ENCODE results near the gene RCAN3.

Gene RCAN3

DNA sequence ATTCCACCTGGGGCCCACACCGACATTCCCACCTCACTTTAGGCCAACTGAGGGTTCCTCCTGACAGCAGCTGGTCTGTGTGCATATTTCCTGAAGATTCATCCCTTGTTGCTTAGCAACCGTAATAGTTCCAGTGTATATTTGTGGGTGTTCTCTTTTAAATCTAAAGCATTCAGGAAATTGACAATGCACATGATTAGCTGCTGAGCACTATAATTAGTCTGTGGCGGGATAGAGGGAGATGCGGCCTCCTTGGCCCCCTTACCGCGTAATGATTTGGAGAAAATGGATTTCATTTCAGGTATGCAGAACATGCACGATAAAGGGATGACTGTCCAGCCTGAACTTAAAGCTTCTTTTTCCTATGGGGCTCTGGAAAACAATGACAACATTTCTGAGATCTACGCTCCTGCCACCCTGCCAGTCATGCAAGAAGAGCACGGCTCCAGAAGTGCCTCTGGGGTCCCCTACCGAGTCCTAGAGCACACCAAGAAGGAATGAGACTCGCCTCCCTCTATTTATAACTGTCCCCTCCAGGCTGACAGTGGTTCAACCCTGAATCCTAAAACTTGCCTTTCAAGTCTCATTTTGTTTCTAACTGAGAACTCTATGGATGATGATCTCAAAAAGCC, 33.8 kb upstream of the RCAN3 start:
- H3K27ac ChIP-seq = no peak overlapping the region
- H3K4me2 ChIP-seq = no peak overlapping the region
- no peak overlapping the region for H3K4me3 ChIP-seq
- H3K9me3 ChIP-seq = no peaks in the 10 kb centered on the region
- TF ChIP-seq Cebpa-rat (IDR thresholded peaks at IDR 0.05) = no peak
- H3K9ac ChIP-seq = no peak overlapping the region
- no peaks in the 10 kb centered on the region for H4K20me1 ChIP-seq
- no peaks in the 10 kb centered on the region for H3K27me3 ChIP-seq
- H3K36me3 ChIP-seq = peaks cover 16% of the 10 kb centered on the region
- H3K4me1 ChIP-seq = peaks cover 6% of the 10 kb centered on the region

DNA sequence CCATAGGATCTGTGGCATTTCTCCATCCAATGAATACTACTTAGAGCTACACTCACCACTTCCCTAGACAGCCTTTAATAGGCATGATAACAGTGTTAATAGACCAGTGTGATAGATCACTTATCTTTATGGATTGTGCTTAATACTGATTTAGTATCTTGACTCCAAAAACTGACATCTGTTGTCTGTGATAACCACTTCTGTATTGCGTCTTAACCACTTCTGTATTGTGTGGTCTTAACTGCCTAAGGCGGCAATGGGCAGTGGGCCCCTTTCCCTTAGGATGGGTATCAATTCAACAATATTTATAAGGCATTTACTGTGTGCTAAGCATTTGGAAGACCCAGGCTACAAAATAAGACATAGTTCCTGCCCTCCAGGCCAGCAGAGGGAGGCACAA, 32.0 kb upstream of the RCAN3 start:
- H3K27me3 ChIP-seq = no peaks in the 10 kb centered on the region
- H3K9ac ChIP-seq = no peak overlapping the region
- H3K4me1 ChIP-seq = peaks cover 10% of the 10 kb centered on the region
- no peak overlapping the region for H3K27ac ChIP-seq
- no peak overlapping the region for H3K4me3 ChIP-seq
- no peak for TF ChIP-seq Cebpa-rat (IDR thresholded peaks at IDR 0.05)
- H3K36me3 ChIP-seq = peaks cover 12% of the 10 kb centered on the region
- no peak overlapping the region for H3K4me2 ChIP-seq
- no peaks in the 10 kb centered on the region for H3K9me3 ChIP-seq
- H4K20me1 ChIP-seq = no peaks in the 10 kb centered on the region

DNA sequence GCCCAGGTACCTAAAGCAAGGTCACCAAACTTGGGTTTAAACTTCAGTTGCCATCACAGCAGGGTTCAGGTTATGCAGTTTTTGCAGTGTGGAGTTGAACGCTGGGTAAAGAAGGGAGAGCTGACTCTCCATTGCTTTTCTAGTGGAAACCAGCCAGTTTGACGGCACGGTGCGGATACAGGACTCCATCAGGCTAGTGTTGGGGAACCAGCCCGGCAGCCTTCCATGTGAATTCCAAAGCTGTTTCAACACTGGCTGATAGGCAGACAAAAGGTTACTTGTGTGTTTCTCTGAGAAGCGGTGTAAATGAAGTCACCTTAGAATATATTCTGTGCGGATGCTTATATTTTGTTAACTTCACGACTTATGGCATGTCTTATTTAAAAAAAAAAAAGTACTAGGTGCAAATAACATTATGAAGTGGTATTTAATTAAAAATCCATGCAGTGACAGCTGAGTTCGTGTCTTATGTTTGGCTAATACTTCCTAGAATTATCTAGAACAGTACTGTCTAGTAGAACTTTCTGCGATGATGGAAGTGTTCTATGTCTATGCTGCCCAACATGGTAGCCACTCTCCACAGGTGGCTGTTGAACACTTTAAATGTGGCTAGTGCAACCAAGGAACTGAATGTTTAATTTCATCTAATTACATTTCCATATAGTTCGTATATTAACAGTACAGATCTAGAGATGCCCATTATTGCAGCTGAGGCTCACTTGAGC, 29.9 kb upstream of the RCAN3 start:
- TF ChIP-seq Cebpa-rat (IDR thresholded peaks at IDR 0.05) = no peak
- Histone ChIP-seq H3K4me1 (peaks cover 17% of the 10 kb centered on the region), H3K36me3 (no peaks in the 10 kb centered on the region), H3K4me2 (no peak overlapping the region), H3K4me3 (no peak overlapping the region), H4K20me1 (no peaks in the 10 kb centered on the region), H3K9me3 (no peaks in the 10 kb centered on the region), H3K9ac (no peak overlapping the region), H3K27me3 (no peaks in the 10 kb centered on the region), H3K27ac (no peak overlapping the region)

DNA sequence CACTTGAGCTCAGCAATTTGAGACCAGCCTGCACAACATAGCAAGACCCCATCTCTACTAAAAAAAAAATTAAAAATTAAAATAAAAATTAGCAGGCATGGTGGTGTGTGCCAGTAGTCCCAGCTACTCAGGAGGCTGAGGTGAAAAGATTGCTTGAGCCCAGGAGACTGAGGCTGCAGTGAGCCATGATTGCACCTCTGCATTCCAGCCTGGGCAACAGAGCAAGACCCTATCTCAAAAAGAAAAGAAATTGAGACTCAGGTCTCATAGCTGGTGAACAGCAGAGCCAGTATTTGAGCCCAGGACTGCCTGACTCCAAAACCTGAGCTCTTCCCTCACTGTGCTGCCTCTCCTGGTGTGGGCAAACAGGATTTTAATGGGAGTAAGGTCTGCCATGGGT, 28.4 kb upstream of the RCAN3 start:
- no peaks in the 10 kb centered on the region for H4K20me1 ChIP-seq
- H3K4me2 ChIP-seq = no peak overlapping the region
- no peak for TF ChIP-seq Cebpa-rat (IDR thresholded peaks at IDR 0.05)
- H3K9ac ChIP-seq = no peak overlapping the region
- no peaks in the 10 kb centered on the region for H3K27me3 ChIP-seq
- H3K4me1 ChIP-seq = peaks cover 11% of the 10 kb centered on the region
- H3K27ac ChIP-seq = no peak overlapping the region
- H3K4me3 ChIP-seq = no peak overlapping the region
- no peaks in the 10 kb centered on the region for H3K9me3 ChIP-seq
- no peaks in the 10 kb centered on the region for H3K36me3 ChIP-seq

DNA sequence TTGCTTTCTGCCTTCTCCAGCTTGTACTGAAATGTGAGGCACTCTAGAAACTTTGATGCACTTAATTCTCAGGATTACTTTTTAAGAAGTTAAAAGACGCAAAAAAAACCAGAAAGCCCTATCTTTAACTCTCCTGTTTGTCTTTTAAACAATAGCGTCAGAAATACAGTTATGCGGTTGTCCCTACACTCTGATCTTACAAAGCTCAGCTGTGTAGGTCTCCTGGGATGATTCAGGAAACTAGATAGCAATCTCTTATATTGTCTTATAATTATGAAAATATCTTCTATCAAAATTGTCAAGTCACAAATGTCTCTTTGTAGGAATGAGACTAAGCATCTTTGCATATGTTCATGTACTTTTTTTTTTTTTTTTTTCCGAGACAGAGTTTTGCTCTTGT, 26.9 kb upstream of the RCAN3 start:
- TF ChIP-seq Cebpa-rat (IDR thresholded peaks at IDR 0.05) = no peak
- Histone ChIP-seq H4K20me1 (no peaks in the 10 kb centered on the region), H3K4me1 (peaks cover 19% of the 10 kb centered on the region)

DNA sequence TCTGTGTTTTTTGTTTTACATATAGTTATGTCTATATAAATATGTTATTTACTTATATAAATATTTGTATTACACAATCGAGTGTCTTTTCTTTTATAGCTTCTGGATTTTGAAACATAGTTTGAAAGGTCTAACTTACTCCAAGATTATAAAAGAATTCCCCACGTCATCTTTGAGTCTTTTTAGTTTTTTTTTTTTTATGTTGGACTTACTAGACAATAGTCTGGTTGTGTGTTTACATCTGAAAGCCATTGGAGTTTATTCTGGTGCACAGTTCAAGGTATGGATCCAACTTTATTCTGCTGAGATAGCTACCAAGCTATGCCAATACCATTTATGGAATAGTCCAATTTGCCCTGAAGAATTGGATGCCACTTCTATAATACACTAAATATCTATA, 26.1 kb upstream of the RCAN3 start:
- H3K4me1 ChIP-seq = peaks cover 28% of the 10 kb centered on the region
- H3K9me3 ChIP-seq = no peaks in the 10 kb centered on the region
- TF ChIP-seq Cebpa-rat (IDR thresholded peaks at IDR 0.05) = no peak
- no peaks in the 10 kb centered on the region for H4K20me1 ChIP-seq
- H3K27ac ChIP-seq = no peak overlapping the region
- no peak overlapping the region for H3K4me3 ChIP-seq
- no peak overlapping the region for H3K9ac ChIP-seq
- no peaks in the 10 kb centered on the region for H3K27me3 ChIP-seq
- no peak overlapping the region for H3K4me2 ChIP-seq
- no peaks in the 10 kb centered on the region for H3K36me3 ChIP-seq

More for the DNA sequence above, 26.9 kb upstream of the RCAN3 start:
- Histone ChIP-seq H3K36me3 (no peaks in the 10 kb centered on the region), H3K27me3 (no peaks in the 10 kb centered on the region), H3K9ac (0 out of 2 replicates have a peak overlapping the region, but pooled peaks have one; percentile 5), H3K4me3 (no peak overlapping the region), H3K27ac (no peak overlapping the region), H3K9me3 (no peaks in the 10 kb centered on the region), H3K4me2 (peak overlapping the region; percentile 69)

DNA sequence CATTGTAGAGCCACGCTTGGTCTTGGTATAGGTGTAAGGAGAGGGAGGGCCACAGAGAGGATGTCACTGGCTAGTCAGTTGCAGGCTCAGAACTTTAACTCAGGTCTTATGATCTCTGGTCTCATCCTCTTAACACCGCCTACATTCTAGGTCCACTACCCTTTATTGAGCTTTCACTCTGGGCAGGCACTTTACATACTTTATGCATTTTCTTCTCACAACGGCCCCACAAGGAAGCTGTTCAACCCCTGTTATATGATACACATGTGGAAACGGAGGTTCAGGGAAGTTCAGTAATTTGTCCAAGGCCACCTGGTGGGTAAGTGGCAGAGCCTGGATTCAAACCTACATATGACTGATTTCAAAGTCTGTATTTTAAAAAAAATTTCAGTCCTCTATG, 25.3 kb upstream of the RCAN3 start:
- Histone ChIP-seq H4K20me1 (no peaks in the 10 kb centered on the region), H3K27ac (no peak overlapping the region), H3K4me3 (no peak overlapping the region), H3K4me2 (no peak overlapping the region), H3K9ac (no peak overlapping the region), H3K9me3 (no peaks in the 10 kb centered on the region), H3K36me3 (no peaks in the 10 kb centered on the region), H3K4me1 (peaks cover 35% of the 10 kb centered on the region), H3K27me3 (no peaks in the 10 kb centered on the region)
- TF ChIP-seq Cebpa-rat (IDR thresholded peaks at IDR 0.05) = no peak

DNA sequence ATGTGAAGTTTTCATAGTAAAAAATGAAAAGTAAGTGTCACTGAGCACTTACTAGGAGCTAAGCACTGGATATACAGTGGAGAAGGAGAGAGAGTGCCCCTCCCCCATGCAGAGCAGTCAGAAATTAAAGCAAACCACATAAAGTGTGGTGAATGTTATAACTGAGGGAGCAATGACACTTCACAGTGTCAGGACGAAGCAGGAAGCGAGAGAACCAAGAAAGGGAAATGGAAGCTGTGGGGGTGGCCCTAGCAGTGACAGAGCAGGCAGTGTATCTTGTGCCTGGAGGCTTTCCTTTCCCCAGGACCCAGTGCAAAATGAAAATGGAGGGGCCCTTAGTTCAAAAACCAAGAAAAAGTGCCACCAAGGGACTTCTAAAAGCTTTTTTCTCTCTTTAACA, 21.5 kb upstream of the RCAN3 start:
- no peak overlapping the region for H3K4me3 ChIP-seq
- no peaks in the 10 kb centered on the region for H3K9me3 ChIP-seq

DNA sequence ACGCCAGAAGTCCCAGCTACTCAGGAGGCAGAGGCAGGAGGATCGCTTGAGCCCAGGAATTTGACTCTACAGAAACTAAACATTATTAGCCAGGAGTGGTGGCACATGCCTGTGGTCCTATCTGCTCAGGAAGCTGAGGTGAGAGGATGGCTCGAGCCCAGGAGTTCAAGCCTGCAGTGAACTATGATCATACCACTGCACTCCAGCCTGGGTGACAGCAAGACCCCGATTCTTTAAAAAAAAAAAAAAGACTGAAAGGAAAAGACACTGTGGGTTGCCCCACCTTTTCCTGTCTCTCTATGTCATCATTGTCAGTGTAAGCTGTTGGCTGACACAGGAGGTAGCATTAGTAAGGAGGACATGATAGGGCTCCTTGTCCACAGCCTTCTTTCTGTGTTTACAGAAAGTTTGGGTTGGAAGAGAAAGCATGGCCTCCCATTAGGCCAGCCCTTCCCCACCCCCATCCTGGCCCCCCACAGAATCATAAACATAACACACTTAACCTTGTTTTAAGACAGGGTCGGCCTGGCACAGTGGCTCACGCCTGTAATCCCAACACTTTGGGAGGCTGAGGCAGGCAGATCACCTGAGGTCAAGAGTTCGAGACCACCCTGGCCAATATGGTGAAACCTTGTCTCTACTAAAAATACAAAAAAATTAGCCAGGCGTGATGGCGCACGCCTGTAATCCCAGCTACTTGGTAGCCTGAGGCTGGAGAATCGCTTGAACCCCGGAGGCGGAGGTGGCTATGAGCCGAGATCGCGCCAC, 20.6 kb upstream of the RCAN3 start:
- peak overlapping the region; percentile 45 for H3K27ac ChIP-seq
- H3K4me1 ChIP-seq = peaks cover 53% of the 10 kb centered on the region
- no peak overlapping the region for H3K4me3 ChIP-seq
- H3K27me3 ChIP-seq = no peaks in the 10 kb centered on the region
- no peaks in the 10 kb centered on the region for H4K20me1 ChIP-seq
- H3K4me2 ChIP-seq = peak overlapping the region; percentile 45
- H3K36me3 ChIP-seq = no peaks in the 10 kb centered on the region
- no peaks in the 10 kb centered on the region for H3K9me3 ChIP-seq
- TF ChIP-seq Cebpa-rat (IDR thresholded peaks at IDR 0.05) = no peak
- H3K9ac ChIP-seq = no peak overlapping the region

More for the DNA sequence above, 21.5 kb upstream of the RCAN3 start:
- Histone ChIP-seq H3K36me3 (no peaks in the 10 kb centered on the region), H3K9ac (no peak overlapping the region), H3K4me1 (peaks cover 46% of the 10 kb centered on the region), H3K27me3 (no peaks in the 10 kb centered on the region), H3K4me2 (peak overlapping the region; percentile 45), H3K27ac (peak overlapping the region; percentile 45), H4K20me1 (no peaks in the 10 kb centered on the region)
- no peak for TF ChIP-seq Cebpa-rat (IDR thresholded peaks at IDR 0.05)

DNA sequence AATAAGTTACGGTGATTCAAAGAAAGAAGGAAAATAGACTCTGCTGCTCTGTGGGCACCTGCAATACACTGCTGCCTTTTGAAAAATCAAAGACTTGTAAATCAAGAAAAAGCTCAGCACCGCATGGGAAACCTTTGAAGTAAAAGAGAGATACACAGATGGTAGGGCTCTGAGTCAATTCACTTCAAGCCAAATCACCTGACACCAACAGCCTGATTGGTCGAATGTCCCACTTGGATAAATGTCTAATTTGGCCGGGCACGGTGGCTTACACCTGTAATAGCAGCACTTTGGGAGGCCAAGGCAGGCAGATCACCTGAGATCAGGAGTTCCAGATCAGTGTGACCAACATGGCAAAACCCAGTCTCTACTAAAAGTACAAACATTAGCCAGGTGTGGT, 19.2 kb upstream of the RCAN3 start:
- Histone ChIP-seq H3K4me2 (no peak overlapping the region), H3K4me1 (peaks cover 61% of the 10 kb centered on the region), H3K36me3 (no peaks in the 10 kb centered on the region), H3K9me3 (no peaks in the 10 kb centered on the region), H4K20me1 (no peaks in the 10 kb centered on the region), H3K27me3 (no peaks in the 10 kb centered on the region), H3K27ac (no peak overlapping the region), H3K4me3 (no peak overlapping the region), H3K9ac (no peak overlapping the region)
- TF ChIP-seq Cebpa-rat (IDR thresholded peaks at IDR 0.05) = no peak

Data from BLaER1 (cell line).